Measurements from ENCODE around the gene UPK3BL2.
A peak's percentile ranks its signal among the peaks of the same experiment; 100 is the strongest.
"Not testable (repeated sequence)": the region's sequence is repeated elsewhere in the genome, so short reads cannot be mapped to it uniquely, and the experiment has no call there.

The UPK3BL2 gene

GRCh38 chr7:102574607-102575006 lies 31.1 kb upstream of the UPK3BL2 start:
- not testable (repeated sequence) for H3K9ac ChIP-seq (ENCODE audit: low read depth, low read length); H3K27me3 ChIP-seq (ENCODE audit: insufficient read depth, low read length, poor library complexity); H3K9me3 ChIP-seq (ENCODE audit: insufficient read depth, low read length, severe bottlenecking); H4K20me1 ChIP-seq (ENCODE audit: insufficient read depth, low read length); H2AFZ ChIP-seq (ENCODE audit: low read depth, low read length); DNase-seq; H3K36me3 ChIP-seq (ENCODE audit: insufficient read depth, low read length); H3K4me2 ChIP-seq (ENCODE audit: insufficient read depth, low read length); H3K27ac ChIP-seq (ENCODE audit: low read length); H3K4me1 ChIP-seq (ENCODE audit: insufficient read depth, low read length); ATAC-seq (ENCODE audit: insufficient read depth, low read depth); H3K4me3 ChIP-seq (ENCODE audit: low read depth in 1 of 2, low read length in 2 of 2); H3K79me2 ChIP-seq (ENCODE audit: insufficient read depth, low read length)

- not testable (repeated sequence) for H3K9me3 ChIP-seq (ENCODE audit: insufficient read depth, low read length, severe bottlenecking); H4K20me1 ChIP-seq (ENCODE audit: insufficient read depth, low read length); H3K4me1 ChIP-seq (ENCODE audit: insufficient read depth, low read length); H3K27me3 ChIP-seq (ENCODE audit: insufficient read depth, low read length, poor library complexity); H3K36me3 ChIP-seq (ENCODE audit: insufficient read depth, low read length); H3K79me2 ChIP-seq (ENCODE audit: insufficient read depth, low read length)
- H3K9ac ChIP-seq (ENCODE audit: low read depth, low read length), result peak within 1 kb of the TSS; percentile 73
- H3K4me3 ChIP-seq (ENCODE audit: low read depth in 1 of 2, low read length in 2 of 2), result peak within 1 kb of the TSS; percentile 64 to 90; a peak in 3 of 4 replicates
- H3K27ac ChIP-seq (ENCODE audit: low read length), result peak within 1 kb of the TSS; percentile 84
- DNase-seq (peak; percentile 99), ATAC-seq (ENCODE audit: insufficient read depth, low read depth) (peak; percentile 94)
- H3K4me2 ChIP-seq (ENCODE audit: insufficient read depth, low read length), result peak within 1 kb of the TSS; percentile 58
- peak; percentile 57 for TF ChIP-seq CTCF (IDR thresholded peaks at IDR 0.05; ENCODE audit: borderline replicate concordance, extremely low read depth, low read length, poor library complexity, severe bottlenecking)
- peak within 1 kb of the TSS; percentile 95 for H2AFZ ChIP-seq (ENCODE audit: low read depth, low read length)
Measured at GRCh38 chr7:102572261-102573239, 29.1 kb upstream of the UPK3BL2 start, which contains the start of gene POLR2J3. TSS of gene POLR2J3 (minus strand) at chr7:102572583. CDS start at chr7:102572521, 62 bp downstream.

- H3K4me2 ChIP-seq (ENCODE audit: insufficient read depth, low read length); ATAC-seq (ENCODE audit: insufficient read depth, low read depth); H3K27ac ChIP-seq (ENCODE audit: low read length); H3K9me3 ChIP-seq (ENCODE audit: insufficient read depth, low read length, severe bottlenecking); H3K9ac ChIP-seq (ENCODE audit: low read depth, low read length); H4K20me1 ChIP-seq (ENCODE audit: insufficient read depth, low read length); DNase-seq; H3K36me3 ChIP-seq (ENCODE audit: insufficient read depth, low read length); H3K27me3 ChIP-seq (ENCODE audit: insufficient read depth, low read length, poor library complexity); H3K4me3 ChIP-seq (ENCODE audit: low read depth in 1 of 2, low read length in 2 of 2); H2AFZ ChIP-seq (ENCODE audit: low read depth, low read length); H3K79me2 ChIP-seq (ENCODE audit: insufficient read depth, low read length); H3K4me1 ChIP-seq (ENCODE audit: insufficient read depth, low read length): not testable (repeated sequence)
Measured at GRCh38 chr7:102568620-102569019, 25.1 kb upstream of the UPK3BL2 start.

GRCh38 chr7:102550808-102551422 lies 7.4 kb upstream of the UPK3BL2 start, which contains the start of gene SPDYE2:
TSS of gene SPDYE2 (plus strand) at chr7:102551226. CDS start at chr7:102553256, 2,030 bp downstream.
- H4K20me1 ChIP-seq (ENCODE audit: insufficient read depth, low read length); H3K9ac ChIP-seq (ENCODE audit: low read depth, low read length); H3K79me2 ChIP-seq (ENCODE audit: insufficient read depth, low read length); H3K4me2 ChIP-seq (ENCODE audit: insufficient read depth, low read length); H2AFZ ChIP-seq (ENCODE audit: low read depth, low read length); ATAC-seq (ENCODE audit: insufficient read depth, low read depth); H3K27me3 ChIP-seq (ENCODE audit: insufficient read depth, low read length, poor library complexity); H3K9me3 ChIP-seq (ENCODE audit: insufficient read depth, low read length, severe bottlenecking); DNase-seq; H3K4me3 ChIP-seq (ENCODE audit: low read depth in 1 of 2, low read length in 2 of 2); H3K36me3 ChIP-seq (ENCODE audit: insufficient read depth, low read length); H3K27ac ChIP-seq (ENCODE audit: low read length); H3K4me1 ChIP-seq (ENCODE audit: insufficient read depth, low read length): not testable (repeated sequence)

GRCh38 chr7:102546353-102546752 lies 2.9 kb upstream of the UPK3BL2 start:
- not testable (repeated sequence) for DNase-seq; ATAC-seq (ENCODE audit: insufficient read depth, low read depth); H3K9me3 ChIP-seq (ENCODE audit: insufficient read depth, low read length, severe bottlenecking); H3K27me3 ChIP-seq (ENCODE audit: insufficient read depth, low read length, poor library complexity); H3K27ac ChIP-seq (ENCODE audit: low read length); H2AFZ ChIP-seq (ENCODE audit: low read depth, low read length); H3K36me3 ChIP-seq (ENCODE audit: insufficient read depth, low read length); H3K79me2 ChIP-seq (ENCODE audit: insufficient read depth, low read length); H3K4me1 ChIP-seq (ENCODE audit: insufficient read depth, low read length); H4K20me1 ChIP-seq (ENCODE audit: insufficient read depth, low read length); H3K4me3 ChIP-seq (ENCODE audit: low read depth in 1 of 2, low read length in 2 of 2); H3K9ac ChIP-seq (ENCODE audit: low read depth, low read length); H3K4me2 ChIP-seq (ENCODE audit: insufficient read depth, low read length)

- H3K4me3 ChIP-seq (ENCODE audit: low read depth in 1 of 2, low read length in 2 of 2); DNase-seq; H4K20me1 ChIP-seq (ENCODE audit: insufficient read depth, low read length); H3K79me2 ChIP-seq (ENCODE audit: insufficient read depth, low read length); H3K4me1 ChIP-seq (ENCODE audit: insufficient read depth, low read length); H3K9ac ChIP-seq (ENCODE audit: low read depth, low read length); H3K36me3 ChIP-seq (ENCODE audit: insufficient read depth, low read length); ATAC-seq (ENCODE audit: insufficient read depth, low read depth); H3K9me3 ChIP-seq (ENCODE audit: insufficient read depth, low read length, severe bottlenecking); H2AFZ ChIP-seq (ENCODE audit: low read depth, low read length); H3K27ac ChIP-seq (ENCODE audit: low read length); H3K4me2 ChIP-seq (ENCODE audit: insufficient read depth, low read length); H3K27me3 ChIP-seq (ENCODE audit: insufficient read depth, low read length, poor library complexity): not testable (repeated sequence)
Measured at GRCh38 chr7:102545288-102545687, 1.8 kb upstream of the UPK3BL2 start.

GRCh38 chr7:102544372-102544771 lies 876 bp upstream of the UPK3BL2 start:
- H3K9ac ChIP-seq (ENCODE audit: low read depth, low read length); H3K4me3 ChIP-seq (ENCODE audit: low read depth in 1 of 2, low read length in 2 of 2); H2AFZ ChIP-seq (ENCODE audit: low read depth, low read length); H3K9me3 ChIP-seq (ENCODE audit: insufficient read depth, low read length, severe bottlenecking); H3K27me3 ChIP-seq (ENCODE audit: insufficient read depth, low read length, poor library complexity); H3K4me1 ChIP-seq (ENCODE audit: insufficient read depth, low read length); H4K20me1 ChIP-seq (ENCODE audit: insufficient read depth, low read length); H3K79me2 ChIP-seq (ENCODE audit: insufficient read depth, low read length); DNase-seq; ATAC-seq (ENCODE audit: insufficient read depth, low read depth); H3K27ac ChIP-seq (ENCODE audit: low read length); H3K36me3 ChIP-seq (ENCODE audit: insufficient read depth, low read length); H3K4me2 ChIP-seq (ENCODE audit: insufficient read depth, low read length): not testable (repeated sequence)
